HG02610 (cell line): ENCODE measurements around the gene CERS5.
A peak's percentile ranks its signal among the peaks of the same experiment; 100 is the strongest.

ENCODE experiments used
- ATAC-seq: cut with Tn5 transposase; IDR thresholded peaks from one replicate; pipeline ENCODE4 v1.9.1; 2021; ENCODE audit warnings: mild to moderate bottlenecking, moderate library complexity; ENCODE audit not compliant: unreplicated experiment

CERS5 gene

DNA sequence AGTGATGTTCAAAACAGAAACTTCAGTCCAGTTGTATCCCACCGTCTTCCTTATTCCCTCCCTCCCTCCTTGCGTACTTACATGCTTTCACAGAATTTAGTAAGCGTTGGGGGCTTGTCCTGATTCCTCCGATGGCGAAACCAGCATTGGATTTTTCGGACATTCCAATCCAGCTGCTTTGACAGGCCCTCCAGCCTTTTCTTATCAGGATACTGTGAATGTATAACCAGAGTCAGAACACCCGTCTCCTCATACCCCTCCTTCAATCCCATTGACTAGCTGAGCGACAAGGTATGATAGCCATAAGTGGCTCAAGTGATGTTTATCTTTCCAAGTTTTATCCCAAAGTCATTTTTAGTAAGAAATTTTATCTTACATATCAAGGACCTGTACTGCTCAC, 24.2 kb downstream of the CERS5 start:
- ATAC-seq: no peak

DNA sequence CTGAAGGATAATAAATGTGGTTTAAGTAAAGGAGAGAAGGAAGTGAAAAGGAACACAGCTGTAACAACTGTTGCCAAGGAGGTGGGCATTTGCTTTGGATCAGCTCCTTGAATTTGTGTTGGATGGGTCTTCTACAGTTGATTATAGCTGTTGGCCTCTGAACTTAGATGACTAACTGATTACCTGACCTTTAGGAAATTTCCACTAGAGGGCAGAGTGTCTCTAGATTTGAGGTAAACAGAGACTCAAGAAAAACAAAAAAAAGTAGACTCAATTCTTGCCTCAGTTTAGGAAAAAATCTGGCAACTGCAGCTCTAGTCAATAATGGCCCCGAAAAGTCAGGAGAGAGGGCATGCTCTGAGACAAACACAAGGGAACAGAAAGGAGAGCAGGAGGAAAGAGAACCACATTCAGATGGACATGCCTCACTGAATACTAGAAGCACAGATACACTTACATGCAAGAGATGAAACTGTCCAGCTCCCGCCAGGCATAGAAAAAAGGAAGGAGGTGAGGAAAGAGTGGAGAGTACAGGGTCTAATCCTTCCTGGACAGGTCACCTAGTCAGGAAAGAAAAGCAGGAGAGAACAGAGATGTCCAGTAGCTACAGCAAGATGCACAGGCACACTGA, 34.5 kb downstream of the CERS5 start:
- no peak for ATAC-seq

DNA sequence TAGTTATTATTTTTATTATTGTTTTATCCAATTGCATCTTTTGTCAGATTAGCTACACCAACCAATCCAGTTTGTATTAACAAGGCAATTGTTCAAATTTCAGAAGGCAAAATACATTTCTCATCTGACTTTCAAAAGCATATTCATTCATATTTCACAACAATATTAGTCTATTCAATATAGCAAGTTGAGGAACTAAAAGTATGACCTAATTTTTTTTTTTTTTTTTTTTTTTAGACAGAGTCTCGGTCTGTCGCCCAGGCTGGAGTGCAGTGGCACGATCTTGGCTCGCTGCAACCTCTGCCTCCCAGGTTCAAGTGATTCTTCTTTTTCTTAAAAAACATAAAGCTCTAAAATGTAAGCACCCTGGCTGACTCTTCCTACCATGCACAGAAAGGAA, 37.9 kb downstream of the CERS5 start:
- no peak for ATAC-seq

DNA sequence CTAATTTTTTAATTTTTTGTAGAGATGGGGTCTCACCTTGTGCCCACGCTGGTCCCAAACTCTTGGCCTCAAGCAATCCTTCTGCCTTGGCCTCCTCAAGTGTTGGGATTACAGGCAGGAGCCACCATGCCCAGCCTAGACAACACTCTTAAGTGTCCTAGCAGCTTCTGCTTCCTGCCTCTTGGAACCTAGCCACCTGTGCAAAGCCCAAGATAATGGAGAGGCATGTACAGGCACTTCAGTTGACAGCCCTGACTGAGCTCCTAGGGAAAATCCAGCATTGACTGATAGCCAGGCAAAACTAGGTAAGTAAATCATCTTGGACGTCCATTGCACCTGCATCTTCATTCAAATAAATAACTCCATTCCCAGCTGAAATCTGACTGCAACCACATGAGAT, 39.6 kb downstream of the CERS5 start:
- no peak for ATAC-seq

GRCh38 chr12:50123203-50123602, 44.0 kb downstream of the CERS5 start:
- ATAC-seq: no peak

GRCh38 chr12:50121641-50122040, 45.5 kb downstream of the CERS5 start:
- no peak for ATAC-seq

- ATAC-seq: no peak
These were observed 46.2 kb downstream of the CERS5 start for GRCh38 chr12:50120953-50121352.

- no peak for ATAC-seq
These were observed 46.6 kb downstream of the CERS5 start for GRCh38 chr12:50120521-50120920.

DNA sequence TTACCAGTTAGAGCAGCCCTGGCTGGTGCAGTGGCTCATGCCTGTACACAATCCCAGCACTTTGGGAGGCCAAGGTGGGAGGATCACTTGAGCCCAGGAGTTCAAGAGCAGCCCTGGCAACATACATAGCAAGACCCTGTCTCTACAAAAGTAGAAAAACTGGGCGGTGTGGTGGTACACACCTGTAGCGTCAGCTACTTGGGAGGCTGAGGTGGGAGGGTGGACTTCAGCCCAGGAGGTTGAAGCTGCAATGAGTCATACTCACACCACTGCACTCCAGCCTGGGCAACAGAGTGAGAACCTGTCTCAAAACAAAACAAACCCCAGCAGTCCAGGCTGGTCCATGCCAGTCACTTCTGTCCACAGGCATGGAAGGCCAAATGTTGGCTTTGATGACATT, 47.8 kb downstream of the CERS5 start:
- ATAC-seq: no peak

DNA sequence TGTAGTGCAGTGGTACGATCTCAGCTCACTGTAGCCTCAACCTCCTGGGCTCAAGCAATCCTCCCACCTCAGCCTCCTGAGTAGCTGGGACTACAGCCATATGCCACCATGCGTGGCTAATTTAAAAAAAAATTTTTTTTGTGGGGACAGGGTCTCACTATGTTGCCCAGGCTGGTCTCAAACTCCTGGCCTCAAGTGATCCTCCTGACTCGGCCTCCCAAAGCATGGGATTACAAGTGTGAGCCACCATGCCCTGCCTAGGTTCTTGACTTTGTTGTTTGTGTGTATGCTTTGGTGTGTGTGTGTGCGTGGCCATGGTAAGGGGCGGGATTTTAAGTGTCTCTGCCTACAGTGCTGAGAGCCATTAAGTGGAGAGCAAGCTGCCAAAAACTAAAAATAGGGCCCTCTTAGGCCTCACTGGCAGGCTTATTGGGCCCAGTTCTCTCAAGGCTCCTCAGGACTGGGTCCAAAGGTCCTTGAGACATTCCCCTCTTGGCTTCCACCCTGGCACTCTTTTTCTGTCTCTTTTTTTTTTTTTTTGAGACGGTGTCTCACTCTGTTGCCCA, 50.0 kb downstream of the CERS5 start:
- ATAC-seq: no peak

- no peak for ATAC-seq
These were observed 54.5 kb downstream of the CERS5 start for GRCh38 chr12:50112456-50113218.

GRCh38 chr12:50111693-50112455, 55.3 kb downstream of the CERS5 start, which contains the start of gene COX14:
TSS of gene COX14 (plus strand) at chr12:50112236. CDS start at chr12:50120044, 7,808 bp downstream.
- ATAC-seq: peak; percentile 81

DNA sequence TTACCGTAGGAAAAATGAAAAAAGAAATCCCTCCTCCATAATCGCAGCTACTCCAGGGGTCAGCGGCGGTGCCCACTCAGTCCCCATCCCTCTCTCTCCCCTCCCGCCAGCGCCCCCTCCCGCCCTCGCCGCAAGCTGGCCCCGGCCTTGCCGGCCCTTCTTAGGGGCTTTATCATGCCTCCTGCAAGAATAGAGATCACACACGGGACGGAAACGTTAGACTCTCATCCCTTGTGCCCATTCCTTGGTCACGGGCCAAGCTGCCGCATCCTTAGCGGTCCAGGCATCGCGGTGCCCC, 55.8 kb downstream of the CERS5 start:
- ATAC-seq: no peak

DNA sequence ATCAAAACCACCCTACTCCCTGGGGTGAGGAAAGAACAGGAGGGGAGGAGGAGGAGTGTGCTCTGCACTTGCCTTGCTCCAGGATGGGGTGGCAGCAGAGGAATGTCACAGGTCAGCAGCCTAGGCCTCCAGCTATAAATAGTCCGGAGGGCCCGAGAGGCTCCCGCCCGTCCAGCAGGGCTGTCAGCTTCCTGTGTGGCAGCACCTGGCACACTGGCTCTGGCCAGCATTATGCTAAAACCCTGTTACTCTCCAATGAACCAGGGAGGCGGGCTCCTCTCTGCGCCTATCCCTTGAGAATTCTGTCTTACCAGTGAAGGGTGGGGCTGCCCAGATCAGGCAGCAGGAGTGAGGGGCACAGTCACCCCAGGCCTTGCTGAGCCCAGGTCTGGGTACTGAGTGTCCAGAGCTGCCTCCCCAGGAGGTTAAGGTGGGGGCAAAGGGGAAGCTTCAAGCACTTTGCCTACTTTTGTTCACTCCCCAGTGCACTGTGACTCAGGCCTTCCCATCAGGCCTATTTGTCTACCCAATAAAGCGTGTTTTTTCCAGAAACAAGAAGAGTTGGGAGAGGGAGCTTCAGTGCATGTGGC, 56.3 kb downstream of the CERS5 start:
- no peak for ATAC-seq

- no peak for ATAC-seq
These were observed 56.9 kb downstream of the CERS5 start for GRCh38 chr12:50110127-50110761.

DNA sequence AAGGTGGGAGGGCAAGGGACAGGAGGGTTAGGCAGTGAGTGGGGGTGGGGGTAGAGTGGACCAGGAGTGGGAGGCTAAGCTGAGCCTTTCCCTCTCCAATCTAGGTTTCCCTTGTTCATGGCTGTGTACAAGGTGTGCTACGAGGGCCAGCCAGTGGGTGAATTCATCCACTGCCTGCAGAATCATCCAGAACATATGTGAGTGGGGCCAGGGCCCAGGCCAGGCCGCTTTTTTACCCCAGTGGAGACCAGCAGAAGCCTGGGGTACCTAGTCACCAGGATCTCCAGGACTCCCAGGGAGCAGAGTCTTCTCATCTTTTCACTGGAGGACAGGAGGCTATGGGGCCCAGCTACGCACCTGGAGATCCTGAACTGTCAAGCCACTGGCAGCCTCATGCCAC, 57.9 kb downstream of the CERS5 start:
- ATAC-seq: no peak

GRCh38 chr12:50107416-50108268, 59.5 kb downstream of the CERS5 start:
- no peak for ATAC-seq

GRCh38 chr12:50106907-50107306, 60.3 kb downstream of the CERS5 start:
- ATAC-seq: no peak

- no peak for ATAC-seq
These were observed 61.2 kb downstream of the CERS5 start for GRCh38 chr12:50105913-50106450.
